ENCODE results near the gene TRAPPC2.

The TRAPPC2 gene

DNA sequence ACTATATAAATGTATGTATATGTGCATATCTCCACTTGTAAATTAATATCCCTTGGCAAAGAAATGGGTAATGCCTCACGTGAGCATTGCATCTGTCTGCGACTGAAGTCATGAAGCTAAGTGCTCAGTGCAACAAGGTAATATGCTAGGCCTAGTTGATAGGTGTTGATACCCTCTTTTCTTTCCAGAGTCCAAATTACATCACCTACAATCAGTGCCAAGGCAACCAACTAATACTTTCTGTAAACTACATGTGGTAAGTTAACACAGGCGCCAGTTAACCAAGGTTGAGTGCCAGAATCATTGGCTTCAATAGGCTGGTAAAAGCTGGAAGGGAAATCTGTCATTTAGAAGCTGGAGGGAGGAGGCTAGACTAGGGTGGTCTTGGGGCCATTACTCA, 41.4 kb upstream of the TRAPPC2 start:
- H4K20me1 ChIP-seq (ENCODE audit: insufficient read depth), result no peaks in the 10 kb centered on the region
- H3K4me3 ChIP-seq (IDR thresholded peaks at IDR 0.05; ENCODE audit: insufficient read depth, low read depth, low read length), result no peak overlapping the region
- H3K4me2 ChIP-seq, result no peak overlapping the region
- H3K9ac ChIP-seq, result no peak overlapping the region
- no peaks in the 10 kb centered on the region for H3K4me1 ChIP-seq (ENCODE audit: low read depth, poor library complexity, severe bottlenecking)
- H3K79me2 ChIP-seq (ENCODE audit: insufficient read depth, low read depth), result no peaks in the 10 kb centered on the region
- no peaks in the 10 kb centered on the region for H3K36me3 ChIP-seq (ENCODE audit: insufficient read depth)
- H2AFZ ChIP-seq (ENCODE audit: low read depth), result no peak overlapping the region
- no peaks in the 10 kb centered on the region for H3K27me3 ChIP-seq (ENCODE audit: insufficient read depth, low read depth)
- no peak for TF ChIP-seq CTCF (conservative IDR thresholded peaks at IDR 0.05; ENCODE audit: low read depth, low read length)
- H3K27ac ChIP-seq, result no peak overlapping the region

DNA sequence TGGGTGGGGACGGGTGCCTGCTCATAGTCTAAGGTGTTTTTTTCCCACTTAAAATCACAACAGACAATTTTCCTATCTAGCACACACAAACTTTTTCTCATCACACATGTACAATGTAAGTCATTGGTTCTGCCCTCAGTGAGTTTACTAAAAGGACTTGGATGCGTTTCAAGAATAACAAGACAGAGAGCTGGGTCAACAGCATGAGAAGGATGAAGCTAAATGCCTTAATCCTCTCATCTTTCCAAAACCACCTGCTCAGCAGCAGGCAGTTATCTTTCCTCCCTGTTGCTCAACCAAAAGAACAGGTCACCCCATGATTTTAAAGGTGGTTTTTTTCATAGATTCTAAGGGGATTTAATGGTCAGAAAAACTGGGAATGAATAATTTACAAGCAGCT, 40.3 kb upstream of the TRAPPC2 start:
- H3K36me3 ChIP-seq (ENCODE audit: insufficient read depth), result no peaks in the 10 kb centered on the region
- H3K4me2 ChIP-seq, result no peak overlapping the region
- no peak overlapping the region for H2AFZ ChIP-seq (ENCODE audit: low read depth)
- H3K27ac ChIP-seq, result no peak overlapping the region
- TF ChIP-seq CTCF (conservative IDR thresholded peaks at IDR 0.05; ENCODE audit: low read depth, low read length), result no peak
- no peak overlapping the region for H3K9ac ChIP-seq
- H3K27me3 ChIP-seq (ENCODE audit: insufficient read depth, low read depth), result no peaks in the 10 kb centered on the region
- no peaks in the 10 kb centered on the region for H3K79me2 ChIP-seq (ENCODE audit: insufficient read depth, low read depth)
- no peaks in the 10 kb centered on the region for H4K20me1 ChIP-seq (ENCODE audit: insufficient read depth)
- no peaks in the 10 kb centered on the region for H3K4me1 ChIP-seq (ENCODE audit: low read depth, poor library complexity, severe bottlenecking)
- no peak overlapping the region for H3K4me3 ChIP-seq (IDR thresholded peaks at IDR 0.05; ENCODE audit: insufficient read depth, low read depth, low read length)

- no peak for TF ChIP-seq CTCF (conservative IDR thresholded peaks at IDR 0.05; ENCODE audit: low read depth, low read length)
Measured at GRCh38 chrX:13770013-13770535, 35.7 kb upstream of the TRAPPC2 start.

DNA sequence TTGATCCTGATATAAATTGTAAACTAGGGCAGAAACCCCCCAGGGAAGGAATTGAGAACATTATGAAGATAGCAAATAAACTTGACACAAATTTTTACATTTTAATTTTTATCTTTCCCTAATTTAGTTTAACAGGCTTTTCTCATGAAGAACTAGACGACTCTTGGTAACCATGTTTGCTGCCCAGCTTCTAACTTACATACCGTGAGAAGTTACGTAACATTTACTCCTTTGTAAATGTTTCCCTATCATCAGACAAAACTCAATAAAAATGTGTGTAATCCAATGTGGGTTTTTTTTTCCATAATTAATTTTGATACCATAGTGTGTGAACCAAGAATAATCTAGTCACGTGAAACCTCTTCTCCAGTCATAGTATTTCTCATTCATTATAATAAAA, 34.5 kb upstream of the TRAPPC2 start:
- no peaks in the 10 kb centered on the region for H3K79me2 ChIP-seq (ENCODE audit: insufficient read depth, low read depth)
- H3K27me3 ChIP-seq (ENCODE audit: insufficient read depth, low read depth), result no peaks in the 10 kb centered on the region
- H3K4me2 ChIP-seq, result no peak overlapping the region
- H3K4me1 ChIP-seq (ENCODE audit: low read depth, poor library complexity, severe bottlenecking), result no peaks in the 10 kb centered on the region
- H3K9ac ChIP-seq, result no peak overlapping the region
- H3K36me3 ChIP-seq (ENCODE audit: insufficient read depth), result no peaks in the 10 kb centered on the region
- TF ChIP-seq CTCF (conservative IDR thresholded peaks at IDR 0.05; ENCODE audit: low read depth, low read length), result no peak
- no peak overlapping the region for H3K27ac ChIP-seq
- no peak overlapping the region for H3K4me3 ChIP-seq (IDR thresholded peaks at IDR 0.05; ENCODE audit: insufficient read depth, low read depth, low read length)
- H4K20me1 ChIP-seq (ENCODE audit: insufficient read depth), result no peaks in the 10 kb centered on the region
- H2AFZ ChIP-seq (ENCODE audit: low read depth), result no peak overlapping the region

More at GRCh38 chrX:13770013-13770535, 35.7 kb upstream of the TRAPPC2 start:
- Histone ChIP-seq H3K9ac (no peak overlapping the region), H2AFZ (ENCODE audit: low read depth) (no peak overlapping the region), H3K4me3 (IDR thresholded peaks at IDR 0.05; ENCODE audit: insufficient read depth, low read depth, low read length) (no peak overlapping the region), H3K4me1 (ENCODE audit: low read depth, poor library complexity, severe bottlenecking) (no peaks in the 10 kb centered on the region), H3K27ac (no peak overlapping the region), H3K4me2 (no peak overlapping the region), H4K20me1 (ENCODE audit: insufficient read depth) (no peaks in the 10 kb centered on the region), H3K27me3 (ENCODE audit: insufficient read depth, low read depth) (no peaks in the 10 kb centered on the region), H3K79me2 (ENCODE audit: insufficient read depth, low read depth) (no peaks in the 10 kb centered on the region), H3K36me3 (ENCODE audit: insufficient read depth) (no peaks in the 10 kb centered on the region)

Measured in KMS-11 (cell line).